Lower leg skin (tissue), 3 donors: ENCODE measurements around the gene PMPCA.

Experiments used
- CTCF ChIP-seq, 3 donors: fragments of 450-650 bp; IDR thresholded peaks; one replicate each; pipeline ENCODE4 v1.5.1; 2016; ENCODE audit warnings: antibody characterized with exemption in 3 of 3, mild to moderate bottlenecking in 3 of 3, moderate library complexity in 2 of 3
- POLR2A ChIP-seq, 2 donors: fragments of 450-650 bp; IDR thresholded peaks; one replicate each; pipeline ENCODE4 v1.6.1; 2016 to 2017; ENCODE audit warnings: antibody characterized with exemption in 2 of 2, mild to moderate bottlenecking in 1 of 2, moderate library complexity in 1 of 2

GRCh38 chr9:136385015-136385414 lies 25.4 kb upstream of the PMPCA start:
- TF ChIP-seq CTCF (IDR thresholded peaks at IDR 0.05) (no peak), POLR2A (IDR thresholded peaks at IDR 0.05) (no peak)
